Stomach (tissue), 9 donors: ENCODE measurements around the gene CCL21. TPM values are rescaled to one million over a fixed set of nuclear protein-coding genes. Genes with fewer than 3 reads are reported as not detected.
"Not testable (repeated sequence)": the region's sequence is repeated elsewhere in the genome, so short reads cannot be mapped to it uniquely, and the experiment has no call there.

Source experiments
- DNase-seq, 2 donors: peaks; one replicate each; pipeline versions ENCODE4 v3.0.0 to v3.0.0-alpha.2; 2013 to 2019
- H3K27ac ChIP-seq, 5 donors: fragments of 200-600 bp in 4 of 5; sonication (generic) in 4 of 5; one replicate each; pipeline ENCODE4 v1.5.1; 2013 to 2019; ENCODE audit warnings: mild to moderate bottlenecking in 1 of 5, moderate library complexity in 1 of 5
- H3K27me3 ChIP-seq, 3 donors: fragments of 200-600 bp; sonication (generic); one replicate each; pipeline ENCODE4 v1.5.1; 2017 to 2019; ENCODE audit warnings: mixed run types in 1 of 3
- H3K36me3 ChIP-seq, 4 donors: fragments of 200-600 bp; sonication (generic); 1 replicate in 3 of 4; 2 replicates in 1 of 4; pipeline ENCODE4 v1.5.1; 2016 to 2019
- H3K4me1 ChIP-seq, 4 donors: fragments of 200-600 bp; sonication (generic); one replicate each; pipeline ENCODE4 v1.5.1; 2016 to 2019
- H3K4me3 ChIP-seq, 4 donors: fragments of 200-600 bp; sonication (generic) in 3 of 4; one replicate each; pipeline ENCODE4 v1.5.1; 2016 to 2019; ENCODE audit warnings: mild to moderate bottlenecking in 1 of 4
- H3K9me3 ChIP-seq, 4 donors: fragments of 200-600 bp; sonication (generic); one replicate each; pipeline ENCODE4 v1.5.1; 2016 to 2019
- CTCF ChIP-seq, 7 experiments: fragments of 450-650 bp in 4 of 7; fragments of 200-600 bp in 3 of 7; sonication (generic) in 3 of 7; IDR thresholded peaks; one replicate each; pipeline ENCODE4 v1.5.1; 2016 to 2019; ENCODE audit warnings: antibody characterized with exemption in 7 of 7, control low read depth in 2 of 7, mild to moderate bottlenecking in 1 of 7
- EP300 ChIP-seq: sonication (generic); formaldehyde crosslinking; IDR thresholded peaks from one replicate; pipeline ENCODE4 v1.6.1; 2017; ENCODE audit warnings: antibody characterized with exemption
- POLR2A ChIP-seq, 4 donors: fragments of 450-650 bp; IDR thresholded peaks; one replicate each; pipeline ENCODE4 v1.6.1; 2016; ENCODE audit warnings: antibody characterized with exemption in 4 of 4, control low read depth in 2 of 4, mild to moderate bottlenecking in 1 of 4, moderate library complexity in 1 of 4
- POLR2AphosphoS5 ChIP-seq, 3 donors: sonication (generic); formaldehyde crosslinking; IDR thresholded peaks; one replicate each; pipeline ENCODE4 v1.6.1; 2016; ENCODE audit warnings: antibody characterized with exemption in 3 of 3
- WGBS, 5 donors: extraction: QIAGEN DNeasy Blood & Tissue Kit in 3 of 5; methylation state at CpG; one replicate each; pipeline versions ENCODE4 v1.1.5 to v1.1.7; 2013 to 2018; 5-methylcytosine and 5-hydroxymethylcytosine counted together
- intact Hi-C: fragments of 100-400 bp; cut with DNase I; formaldehyde crosslinking; loops from one replicate; pipeline ENCODE4 v1.15.1; 2023; ENCODE audit warnings: low total_unique reads
- polyA plus RNA-seq, 3 donors: library from polyadenylated mRNA; stranded (reverse); fragments of 200-250 nt; gene quantifications; one replicate each; pipeline ENCODE4 v1.2.3, GENCODE V29; 2013
- total RNA-seq, 5 donors: library from RNA; depleted of rRNA; stranded (reverse); fragments of >200 nt; gene quantifications; one replicate each; pipeline versions ENCODE4 v1.1.0 to v1.2.3, GENCODE V29; 2014 to 2016
- donor health status: healthy with polysubstance abuse.
- donor health status: Bipolar disorder and iron deficiency.
- donor health status: healthy.

CCL21 gene
- total and polyA plus RNA-seq, 8 donors, result 1.7 to 51.3 (median 23.4) TPM; not detected in 1

GRCh38 chr9:34744295-34745221 is 34.6 kb upstream of the CCL21 start:
- DNase-seq, result peak in 1 of 2 donors; percentile 66
- 49 to 65% (median 59%) methylated on average over 2 of the region's 2 CpGs for whole genome bisulfite sequencing, 5 donors
- Histone ChIP-seq H3K4me1 (peaks cover 0 to 7% (median 0%) of the 10 kb centered on the region in 4 donors), H3K4me3 (no peak overlapping the region), H3K27me3 (no peaks in the 10 kb centered on the region), H3K36me3 (no peaks in the 10 kb centered on the region), H3K27ac (peak overlapping the region in 2 of 5 donors; percentile 31 to 34), H3K9me3 (peaks cover 0 to 7% (median 2%) of the 10 kb centered on the region in 4 donors)
- peak in 1 of 3 donors; percentile 61 for TF ChIP-seq POLR2AphosphoS5 (IDR thresholded peaks at IDR 0.05)
- no peak for TF ChIP-seq POLR2A (IDR thresholded peaks at IDR 0.05)
- intact Hi-C loops, result no loop called here

- Histone ChIP-seq H3K27me3 (no peaks in the 10 kb centered on the region), H3K4me3 (no peak overlapping the region), H3K4me1 (peaks cover 0 to 7% (median 0%) of the 10 kb centered on the region in 4 donors), H3K27ac (peak overlapping the region in 1 of 5 donors; percentile 37), H3K9me3 (peaks cover 0 to 6% (median 2%) of the 10 kb centered on the region in 4 donors), H3K36me3 (no peaks in the 10 kb centered on the region)
- no peak for DNase-seq
- WGBS, 5 donors, result 92 to 96% (median 92%) methylated on average over 2 of the region's 2 CpGs
- intact Hi-C loops, result no loop called here
- no peak for TF ChIP-seq POLR2A (IDR thresholded peaks at IDR 0.05)
- TF ChIP-seq CTCF (IDR thresholded peaks at IDR 0.05), result no peak
- no peak for TF ChIP-seq EP300
- TF ChIP-seq POLR2AphosphoS5 (IDR thresholded peaks at IDR 0.05), result no peak
These were observed 32.8 kb upstream of the CCL21 start for GRCh38 chr9:34742710-34743109.

DNA sequence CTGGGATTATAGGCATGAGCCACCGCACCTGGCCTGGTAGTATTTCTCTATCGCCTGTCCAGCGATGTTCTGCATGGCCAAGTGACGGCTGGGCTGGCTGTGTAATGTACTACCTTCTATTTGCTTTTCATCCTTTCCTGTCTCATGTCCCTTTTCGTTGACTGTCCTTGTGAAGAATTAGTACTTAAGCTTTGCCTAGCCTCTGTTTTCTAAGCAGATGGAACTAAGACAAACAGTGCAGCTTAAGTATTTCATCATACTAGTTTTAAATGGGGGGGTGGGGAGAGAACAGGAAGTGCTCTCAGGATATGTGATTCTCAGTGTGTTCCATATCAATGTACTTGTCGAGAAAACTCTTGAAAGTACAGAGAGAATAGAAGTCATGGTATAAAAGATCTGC is 31.7 kb upstream of the CCL21 start:
- 70 to 73% (median 71%) methylated on average over 6 of the region's 6 CpGs for WGBS, 5 donors
- Histone ChIP-seq H3K27ac (no peak overlapping the region), H3K36me3 (no peaks in the 10 kb centered on the region)

GRCh38 chr9:34740176-34740575 is 30.2 kb upstream of the CCL21 start:
- H3K36me3 ChIP-seq, DNase-seq, H3K9me3 ChIP-seq, H3K4me1 ChIP-seq, H3K4me3 ChIP-seq, intact Hi-C loops, H3K27ac ChIP-seq, H3K27me3 ChIP-seq: not testable (repeated sequence)
- 92 to 98% (median 97%) methylated on average over 15 to 27 of the region's 27 CpGs for WGBS, 5 donors

More for the DNA sequence above, 31.7 kb upstream of the CCL21 start:
- peak in 1 of 2 donors; percentile 17 for DNase-seq
- intact Hi-C loops, result no loop called here
- H3K9me3 ChIP-seq, result no peaks in the 10 kb centered on the region
- H3K4me1 ChIP-seq, result peaks cover 0 to 7% (median 0%) of the 10 kb centered on the region in 4 donors
- H3K27me3 ChIP-seq, result no peaks in the 10 kb centered on the region
- H3K4me3 ChIP-seq, result no peak overlapping the region
- TF ChIP-seq POLR2A (IDR thresholded peaks at IDR 0.05) (no peak), POLR2AphosphoS5 (IDR thresholded peaks at IDR 0.05) (no peak), CTCF (IDR thresholded peaks at IDR 0.05) (no peak), EP300 (no peak)

- Histone ChIP-seq H3K4me1 (peaks cover 0 to 5% (median 0%) of the 10 kb centered on the region in 4 donors), H3K27me3 (no peaks in the 10 kb centered on the region), H3K4me3 (no peak overlapping the region), H3K9me3 (no peaks in the 10 kb centered on the region), H3K36me3 (no peaks in the 10 kb centered on the region), H3K27ac (no peak overlapping the region)
- peak in 1 of 2 donors; percentile 29 for DNase-seq
- peak in 1 of 3 donors; percentile 38 for TF ChIP-seq POLR2AphosphoS5 (IDR thresholded peaks at IDR 0.05)
- no peak for TF ChIP-seq CTCF (IDR thresholded peaks at IDR 0.05)
- whole genome bisulfite sequencing, 5 donors, result 58 to 71% (median 67%) methylated on average over 6 of the region's 6 CpGs
- intact Hi-C loops, result no loop called here
These were observed 27.8 kb upstream of the CCL21 start for GRCh38 chr9:34737677-34738260.
